ENCODE measurements around the gene CDKN2AIP.
A peak's percentile ranks its signal among the peaks of the same experiment; 100 is the strongest.

CDKN2AIP gene

DNA sequence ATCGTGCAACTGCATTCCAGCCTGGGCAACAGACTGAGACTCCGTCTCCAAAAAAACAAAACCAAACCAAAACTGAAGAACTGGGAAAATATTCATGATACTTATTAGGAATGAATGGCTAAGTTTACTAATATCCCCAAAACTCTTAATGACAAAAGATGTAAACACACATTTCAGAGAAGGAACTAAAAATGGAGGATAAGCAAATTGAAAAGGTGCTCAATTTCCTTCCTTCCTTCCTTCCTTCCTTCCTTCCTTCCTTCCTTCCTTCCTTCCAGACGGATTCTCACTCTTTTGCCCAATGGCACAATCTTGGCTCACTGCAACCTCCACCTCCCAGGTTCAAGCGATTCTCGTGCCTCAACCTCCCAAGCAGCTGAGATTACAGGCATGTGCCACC, 44.4 kb upstream of the CDKN2AIP start:
- no peaks in the 10 kb centered on the region for H3K79me2 ChIP-seq (ENCODE audit: low read length)
- no peak overlapping the region for H3K4me3 ChIP-seq (ENCODE audit: low read length)
- TF ChIP-seq, protein P1, sequence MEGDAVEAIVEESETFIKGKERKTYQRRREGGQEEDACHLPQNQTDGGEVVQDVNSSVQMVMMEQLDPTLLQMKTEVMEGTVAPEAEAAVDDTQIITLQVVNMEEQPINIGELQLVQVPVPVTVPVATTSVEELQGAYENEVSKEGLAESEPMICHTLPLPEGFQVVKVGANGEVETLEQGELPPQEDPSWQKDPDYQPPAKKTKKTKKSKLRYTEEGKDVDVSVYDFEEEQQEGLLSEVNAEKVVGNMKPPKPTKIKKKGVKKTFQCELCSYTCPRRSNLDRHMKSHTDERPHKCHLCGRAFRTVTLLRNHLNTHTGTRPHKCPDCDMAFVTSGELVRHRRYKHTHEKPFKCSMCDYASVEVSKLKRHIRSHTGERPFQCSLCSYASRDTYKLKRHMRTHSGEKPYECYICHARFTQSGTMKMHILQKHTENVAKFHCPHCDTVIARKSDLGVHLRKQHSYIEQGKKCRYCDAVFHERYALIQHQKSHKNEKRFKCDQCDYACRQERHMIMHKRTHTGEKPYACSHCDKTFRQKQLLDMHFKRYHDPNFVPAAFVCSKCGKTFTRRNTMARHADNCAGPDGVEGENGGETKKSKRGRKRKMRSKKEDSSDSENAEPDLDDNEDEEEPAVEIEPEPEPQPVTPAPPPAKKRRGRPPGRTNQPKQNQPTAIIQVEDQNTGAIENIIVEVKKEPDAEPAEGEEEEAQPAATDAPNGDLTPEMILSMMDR (IDR thresholded peaks at IDR 0.05; ENCODE audit: low read depth, low read length), result no peak
- no peak for TF ChIP-seq EZH2phosphoT487 (IDR thresholded peaks at IDR 0.05; ENCODE audit: low read depth)
- no peak overlapping the region for H2AFZ ChIP-seq (ENCODE audit: low read depth, low read length)
- H3K9ac ChIP-seq (ENCODE audit: low read length), result no peak overlapping the region
- H3K9me3 ChIP-seq (ENCODE audit: insufficient read depth, low read length), result no peaks in the 10 kb centered on the region
- H3K27ac ChIP-seq (ENCODE audit: low read length), result no peak overlapping the region
- H4K20me1 ChIP-seq (ENCODE audit: insufficient read depth, low read length), result no peaks in the 10 kb centered on the region
- no peaks in the 10 kb centered on the region for H3K27me3 ChIP-seq (ENCODE audit: low read depth, low read length)
- H3K36me3 ChIP-seq (replicated peaks; ENCODE audit: low read depth, low read length), result no peaks in the 10 kb centered on the region
- no peak overlapping the region for H3K4me2 ChIP-seq (ENCODE audit: low read length)
- H3K4me1 ChIP-seq (ENCODE audit: low read length), result peaks cover 29% of the 10 kb centered on the region

DNA sequence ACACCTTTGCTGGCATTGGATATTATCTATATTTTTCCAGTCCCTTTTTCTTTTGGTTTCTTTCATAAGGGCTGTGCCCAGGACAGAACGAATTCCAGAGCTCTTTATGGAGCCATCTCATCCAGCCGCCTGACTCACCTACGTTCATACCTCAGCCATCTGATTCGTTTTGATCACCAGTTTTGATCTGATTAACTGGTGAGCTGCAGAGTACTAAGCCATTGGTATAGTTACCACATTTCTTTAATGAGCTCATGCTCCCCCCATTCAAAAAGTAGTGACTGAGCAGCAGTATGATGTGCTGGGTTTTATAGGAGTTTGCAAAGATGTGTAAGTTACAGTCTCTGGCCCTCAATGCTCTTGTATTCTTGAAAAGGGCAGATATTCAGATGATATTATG, 43.0 kb upstream of the CDKN2AIP start:
- no peaks in the 10 kb centered on the region for H3K9me3 ChIP-seq (ENCODE audit: insufficient read depth, low read length)
- no peak overlapping the region for H2AFZ ChIP-seq (ENCODE audit: low read depth, low read length)
- no peaks in the 10 kb centered on the region for H3K79me2 ChIP-seq (ENCODE audit: low read length)
- H3K36me3 ChIP-seq (replicated peaks; ENCODE audit: low read depth, low read length), result no peaks in the 10 kb centered on the region
- H3K4me2 ChIP-seq (ENCODE audit: low read length), result no peak overlapping the region
- no peaks in the 10 kb centered on the region for H3K27me3 ChIP-seq (ENCODE audit: low read depth, low read length)
- H4K20me1 ChIP-seq (ENCODE audit: insufficient read depth, low read length), result no peaks in the 10 kb centered on the region
- peaks cover 23% of the 10 kb centered on the region for H3K4me1 ChIP-seq (ENCODE audit: low read length)
- no peak overlapping the region for H3K27ac ChIP-seq (ENCODE audit: low read length)
- TF ChIP-seq, protein P1 (IDR thresholded peaks at IDR 0.05; ENCODE audit: low read depth, low read length), result no peak
- no peak for TF ChIP-seq EZH2phosphoT487 (IDR thresholded peaks at IDR 0.05; ENCODE audit: low read depth)
- H3K4me3 ChIP-seq (ENCODE audit: low read length), result no peak overlapping the region
- H3K9ac ChIP-seq (ENCODE audit: low read length), result no peak overlapping the region

DNA sequence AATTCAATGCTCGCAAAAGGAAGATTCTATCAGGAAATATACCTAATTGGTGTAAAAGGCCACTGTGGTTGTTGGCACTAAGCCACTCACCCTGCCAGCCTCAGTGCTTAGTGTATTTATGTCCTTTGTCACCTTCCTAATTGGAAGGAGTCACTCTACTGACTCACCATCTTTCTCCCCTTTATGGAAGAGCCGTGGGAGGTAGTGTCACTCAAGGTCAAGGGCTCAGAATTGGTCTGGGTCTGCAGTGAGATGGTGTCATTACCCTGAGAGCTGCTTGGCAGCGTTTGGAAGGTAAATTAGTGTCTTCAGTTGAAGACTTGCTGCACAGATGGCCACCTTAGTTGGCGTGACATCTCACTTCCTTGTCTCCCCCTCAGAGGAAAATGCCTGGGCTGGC, 41.7 kb upstream of the CDKN2AIP start:
- H3K27ac ChIP-seq (ENCODE audit: low read length), result no peak overlapping the region
- no peaks in the 10 kb centered on the region for H3K9me3 ChIP-seq (ENCODE audit: insufficient read depth, low read length)
- H2AFZ ChIP-seq (ENCODE audit: low read depth, low read length), result peak overlapping the region; percentile 63; the same call in 1 of the 2 replicates
- H3K36me3 ChIP-seq (replicated peaks; ENCODE audit: low read depth, low read length), result no peaks in the 10 kb centered on the region
- H3K4me3 ChIP-seq (ENCODE audit: low read length), result no peak overlapping the region
- H3K4me2 ChIP-seq (ENCODE audit: low read length), result no peak overlapping the region
- no peaks in the 10 kb centered on the region for H4K20me1 ChIP-seq (ENCODE audit: insufficient read depth, low read length)
- H3K9ac ChIP-seq (ENCODE audit: low read length), result no peak overlapping the region
- peaks cover 20% of the 10 kb centered on the region for H3K4me1 ChIP-seq (ENCODE audit: low read length)
- no peaks in the 10 kb centered on the region for H3K27me3 ChIP-seq (ENCODE audit: low read depth, low read length)
- TF ChIP-seq EZH2phosphoT487 (IDR thresholded peaks at IDR 0.05; ENCODE audit: low read depth), result no peak
- TF ChIP-seq, protein P1 (IDR thresholded peaks at IDR 0.05; ENCODE audit: low read depth, low read length), result no peak
- H3K79me2 ChIP-seq (ENCODE audit: low read length), result no peaks in the 10 kb centered on the region

DNA sequence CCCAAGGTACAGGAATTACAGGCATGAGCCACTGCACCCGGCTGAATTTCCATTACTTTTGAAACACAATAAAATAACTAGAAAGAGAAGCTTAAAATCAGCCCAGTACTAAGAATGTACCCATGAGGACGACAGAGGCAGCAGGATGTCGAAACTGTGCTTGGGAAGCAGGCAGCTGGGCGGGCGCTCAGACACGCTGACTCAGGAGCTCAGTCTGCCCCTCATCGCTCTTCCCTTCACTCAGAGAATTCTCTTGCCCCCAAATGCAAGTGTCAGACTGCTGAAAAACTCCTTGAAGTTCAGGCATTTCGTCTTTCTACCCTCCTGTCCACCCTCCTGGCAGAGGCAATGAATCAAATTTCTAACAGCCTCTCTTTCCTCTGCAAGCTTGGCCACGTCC, 41.0 kb upstream of the CDKN2AIP start:
- H3K27ac ChIP-seq (ENCODE audit: low read length), result no peak overlapping the region
- H3K4me2 ChIP-seq (ENCODE audit: low read length), result no peak overlapping the region
- no peak for TF ChIP-seq EZH2phosphoT487 (IDR thresholded peaks at IDR 0.05; ENCODE audit: low read depth)
- TF ChIP-seq, protein P1 (IDR thresholded peaks at IDR 0.05; ENCODE audit: low read depth, low read length), result no peak
- no peaks in the 10 kb centered on the region for H3K36me3 ChIP-seq (replicated peaks; ENCODE audit: low read depth, low read length)
- H3K4me1 ChIP-seq (ENCODE audit: low read length), result peaks cover 19% of the 10 kb centered on the region
- H3K9me3 ChIP-seq (ENCODE audit: insufficient read depth, low read length), result no peaks in the 10 kb centered on the region
- H3K9ac ChIP-seq (ENCODE audit: low read length), result no peak overlapping the region
- H4K20me1 ChIP-seq (ENCODE audit: insufficient read depth, low read length), result no peaks in the 10 kb centered on the region
- no peaks in the 10 kb centered on the region for H3K27me3 ChIP-seq (ENCODE audit: low read depth, low read length)
- no peak overlapping the region for H3K4me3 ChIP-seq (ENCODE audit: low read length)
- no peak overlapping the region for H2AFZ ChIP-seq (ENCODE audit: low read depth, low read length)
- H3K79me2 ChIP-seq (ENCODE audit: low read length), result no peaks in the 10 kb centered on the region

Measured in OCI-LY3 (cell line).